DND-41 (cell line): ENCODE results near the gene NPAS1.

Source experiments
- EZH2 ChIP-seq: IDR thresholded peaks from 3 replicates; pipeline ENCODE4 v1.6.1; 2012; ENCODE audit warnings: borderline replicate concordance, low read depth, mild to moderate bottlenecking, moderate library complexity, low read length, inconsistent platforms; ENCODE audit not compliant: severe bottlenecking
- TF ChIP-seq, protein P1 (sequence below): IDR thresholded peaks from 2 replicates; pipeline ENCODE4 v1.5.1; 2012; ENCODE audit warnings: borderline replicate concordance, low read length, moderate library complexity, mild to moderate bottlenecking; ENCODE audit not compliant: poor library complexity, severe bottlenecking; ENCODE audit errors: extremely low read depth

DNA sequence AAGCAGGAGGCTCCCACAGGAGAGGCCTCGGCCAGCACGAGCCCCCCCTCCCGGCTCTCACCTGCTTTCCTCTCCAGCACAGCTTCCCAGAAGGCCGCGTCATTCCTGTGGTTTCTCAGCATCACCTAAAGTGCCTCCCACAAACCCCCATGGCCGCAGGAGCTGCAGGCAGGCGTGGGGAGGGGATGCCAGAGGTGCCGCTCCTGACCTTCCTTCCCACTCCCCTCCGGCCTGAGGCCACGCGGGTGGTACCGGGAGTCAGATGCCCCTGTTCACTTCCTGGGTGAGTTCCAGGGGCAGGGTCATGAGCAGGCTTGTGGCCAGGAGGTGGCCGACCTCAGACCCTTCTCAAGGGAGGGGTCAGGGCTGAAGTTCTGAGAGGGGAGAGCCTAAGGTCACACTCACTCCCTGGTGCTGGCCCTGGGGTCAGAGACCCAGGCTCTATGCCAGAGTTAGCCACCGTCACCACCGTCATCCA is 14.4 kb upstream of the NPAS1 start:
- TF ChIP-seq, protein P1, sequence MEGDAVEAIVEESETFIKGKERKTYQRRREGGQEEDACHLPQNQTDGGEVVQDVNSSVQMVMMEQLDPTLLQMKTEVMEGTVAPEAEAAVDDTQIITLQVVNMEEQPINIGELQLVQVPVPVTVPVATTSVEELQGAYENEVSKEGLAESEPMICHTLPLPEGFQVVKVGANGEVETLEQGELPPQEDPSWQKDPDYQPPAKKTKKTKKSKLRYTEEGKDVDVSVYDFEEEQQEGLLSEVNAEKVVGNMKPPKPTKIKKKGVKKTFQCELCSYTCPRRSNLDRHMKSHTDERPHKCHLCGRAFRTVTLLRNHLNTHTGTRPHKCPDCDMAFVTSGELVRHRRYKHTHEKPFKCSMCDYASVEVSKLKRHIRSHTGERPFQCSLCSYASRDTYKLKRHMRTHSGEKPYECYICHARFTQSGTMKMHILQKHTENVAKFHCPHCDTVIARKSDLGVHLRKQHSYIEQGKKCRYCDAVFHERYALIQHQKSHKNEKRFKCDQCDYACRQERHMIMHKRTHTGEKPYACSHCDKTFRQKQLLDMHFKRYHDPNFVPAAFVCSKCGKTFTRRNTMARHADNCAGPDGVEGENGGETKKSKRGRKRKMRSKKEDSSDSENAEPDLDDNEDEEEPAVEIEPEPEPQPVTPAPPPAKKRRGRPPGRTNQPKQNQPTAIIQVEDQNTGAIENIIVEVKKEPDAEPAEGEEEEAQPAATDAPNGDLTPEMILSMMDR = no peak
- TF ChIP-seq EZH2 = no peak
